Erythroblast (primary cell): Measurements from ENCODE around the gene POM121L12.

Experiments
- GATA1 ChIP-seq: IDR thresholded peaks from 2 replicates; pipeline ENCODE4 v1.6.1; 2011; ENCODE audit warnings: low read depth, mild to moderate bottlenecking, control low read depth, low read length, moderate library complexity
- POLR2A ChIP-seq: IDR thresholded peaks from 2 replicates; pipeline ENCODE4 v1.6.1; 2011; ENCODE audit warnings: mild to moderate bottlenecking, low read length

- TF ChIP-seq POLR2A = no peak
- TF ChIP-seq GATA1 = no peak
Observed at GRCh38 chr7:53062796-53063195, 27.4 kb downstream of the POM121L12 start.
